SU-DHL-6 (cell line): Measurements from ENCODE around the gene AKT3.

ENCODE experiments used
- H2AFZ ChIP-seq: fragments of 200-600 bp; sonication (generic); 2 replicates; pipeline ENCODE4 v1.6.1; 2014; ENCODE audit warnings: low read depth, mild to moderate bottlenecking, moderate library complexity, mixed read lengths, antibody characterized with exemption, low read length; ENCODE audit not compliant: severe bottlenecking
- H3F3A ChIP-seq: fragments of 200-600 bp; shearing (Covaris generic); 2 replicates; pipeline ENCODE4 v1.6.0; 2016; ENCODE audit warnings: antibody characterized with exemption, mild to moderate bottlenecking; ENCODE audit not compliant: insufficient read depth
- H3K27ac ChIP-seq: fragments of 200-600 bp; sonication (generic); 2 replicates; pipeline ENCODE4 v1.5.1; 2016; ENCODE audit warnings: low read depth, mild to moderate bottlenecking, low read length, moderate library complexity, mixed read lengths
- H3K27me3 ChIP-seq: fragments of 200-600 bp; sonication (generic), shearing (Covaris generic); 2 replicates; pipeline ENCODE4 v1.6.0; 2014; ENCODE audit warnings: mild to moderate bottlenecking, low read length
- H3K36me3 ChIP-seq: fragments of 200-600 bp; sonication (generic); 2 replicates; pipeline ENCODE4 v1.6.1; 2014; ENCODE audit warnings: mild to moderate bottlenecking, low read length, mixed read lengths
- H3K4me2 ChIP-seq: fragments of 300-600, 200-600 bp; shearing (Covaris generic), sonication (generic); 2 replicates; pipeline ENCODE4 v1.6.0; 2014; ENCODE audit warnings: low read length, low read depth, mild to moderate bottlenecking; ENCODE audit not compliant: poor library complexity, severe bottlenecking
- H3K4me3 ChIP-seq: fragments of 200-600 bp; sonication (generic); 2 replicates; pipeline ENCODE4 v1.5.1; 2014; ENCODE audit warnings: antibody characterized with exemption, low read length, mild to moderate bottlenecking, mixed read lengths; ENCODE audit not compliant: insufficient read depth, poor library complexity, severe bottlenecking
- H3K79me2 ChIP-seq: fragments of 200-600 bp; sonication (generic); 2 replicates; pipeline ENCODE4 v1.6.1; 2014; ENCODE audit warnings: mild to moderate bottlenecking, low read length, moderate library complexity; ENCODE audit not compliant: insufficient read depth
- H3K9ac ChIP-seq: fragments of 200-600 bp; sonication (generic); 2 replicates; pipeline ENCODE4 v1.7.0; 2014; ENCODE audit warnings: mild to moderate bottlenecking, low read length
- H3K9me2 ChIP-seq: fragments of 200-600 bp; sonication (generic); replicated peaks from 2 replicates; pipeline ENCODE4 v1.6.1; 2014; ENCODE audit warnings: low read length; ENCODE audit not compliant: insufficient read depth
- H3K9me3 ChIP-seq: fragments of 200-600 bp; sonication (generic); 2 replicates; pipeline ENCODE4 v1.6.1; 2014; ENCODE audit warnings: low read length, mixed read lengths; ENCODE audit not compliant: insufficient read depth
- H4K20me1 ChIP-seq: fragments of 200-600 bp; sonication (generic); 2 replicates; pipeline ENCODE4 v1.6.1; 2014; ENCODE audit warnings: low read depth, mild to moderate bottlenecking, antibody characterized with exemption, low read length, moderate library complexity, mixed read lengths
- CTCF ChIP-seq: fragments of 200-600 bp; sonication (generic); IDR thresholded peaks from one replicate; pipeline ENCODE4 v1.5.1; 2017; ENCODE audit warnings: antibody characterized with exemption, mild to moderate bottlenecking, low read length, moderate library complexity; ENCODE audit not compliant: insufficient read depth, poor library complexity, severe bottlenecking
- EZH2phosphoT487 ChIP-seq: fragments of 200-600 bp; sonication (generic), shearing (Covaris generic); conservative IDR thresholded peaks from 2 replicates; pipeline ENCODE4 v1.6.1; 2018; ENCODE audit warnings: mild to moderate bottlenecking, antibody characterized with exemption, low read length, moderate library complexity, mixed read lengths

AKT3 gene

GRCh38 chr1:243482141-243483022, 367.7 kb downstream of the AKT3 start:
- Histone ChIP-seq H3K9ac (no peak overlapping the region), H3K4me2 (no peak overlapping the region), H3K27me3 (no peaks in the 10 kb centered on the region), H3K4me3 (no peak overlapping the region), H3F3A (no peaks in the 10 kb centered on the region), H2AFZ (no peak overlapping the region), H3K27ac (no peak overlapping the region), H3K36me3 (no peaks in the 10 kb centered on the region), H4K20me1 (no peaks in the 10 kb centered on the region), H3K79me2 (no peaks in the 10 kb centered on the region), H3K9me2 (no peaks in the 10 kb centered on the region), H3K9me3 (no peaks in the 10 kb centered on the region)
- no peak for TF ChIP-seq CTCF
- no peak for TF ChIP-seq EZH2phosphoT487

- Histone ChIP-seq H3K36me3 (no peaks in the 10 kb centered on the region), H4K20me1 (no peaks in the 10 kb centered on the region), H3K27me3 (no peaks in the 10 kb centered on the region), H3K4me3 (no peak overlapping the region), H3K9me3 (no peaks in the 10 kb centered on the region), H3K4me2 (no peak overlapping the region), H3K27ac (no peak overlapping the region), H3K9ac (no peak overlapping the region), H3K79me2 (no peaks in the 10 kb centered on the region), H3F3A (no peaks in the 10 kb centered on the region), H2AFZ (no peak overlapping the region), H3K9me2 (no peaks in the 10 kb centered on the region)
- no peak for TF ChIP-seq EZH2phosphoT487
- no peak for TF ChIP-seq CTCF
Observed at GRCh38 chr1:243481101-243481500, 368.9 kb downstream of the AKT3 start.

- Histone ChIP-seq H3K27ac (no peak overlapping the region), H4K20me1 (no peaks in the 10 kb centered on the region), H3K9ac (no peak overlapping the region), H3K36me3 (no peaks in the 10 kb centered on the region), H3K4me2 (no peak overlapping the region), H3K27me3 (no peaks in the 10 kb centered on the region), H3K79me2 (no peaks in the 10 kb centered on the region), H3F3A (no peaks in the 10 kb centered on the region), H3K4me3 (no peak overlapping the region), H3K9me2 (no peaks in the 10 kb centered on the region), H2AFZ (no peak overlapping the region), H3K9me3 (no peaks in the 10 kb centered on the region)
- TF ChIP-seq CTCF (no peak), EZH2phosphoT487 (no peak)
Observed at GRCh38 chr1:243477731-243478290, 372.2 kb downstream of the AKT3 start.
